GM18858 (cell line): ENCODE results near the gene OAS2.

ENCODE experiments used
- ATAC-seq: cut with Tn5 transposase; IDR thresholded peaks from one replicate; pipeline ENCODE4 v1.9.1; 2021; ENCODE audit not compliant: unreplicated experiment

The OAS2 gene

DNA sequence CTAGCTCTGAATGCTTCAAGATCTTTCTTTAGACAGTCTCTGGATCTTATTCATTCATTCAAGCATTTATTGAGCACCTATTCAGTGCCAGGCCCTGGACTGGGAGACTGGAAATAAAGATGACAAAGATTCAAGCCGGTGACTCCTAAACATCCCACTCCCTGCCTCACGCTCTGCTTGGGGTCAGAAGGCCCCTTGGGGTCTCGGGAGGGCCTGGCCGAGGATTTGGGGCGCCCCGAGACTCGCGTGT, 78.0 kb downstream of the OAS2 start:
- no peak for ATAC-seq

DNA sequence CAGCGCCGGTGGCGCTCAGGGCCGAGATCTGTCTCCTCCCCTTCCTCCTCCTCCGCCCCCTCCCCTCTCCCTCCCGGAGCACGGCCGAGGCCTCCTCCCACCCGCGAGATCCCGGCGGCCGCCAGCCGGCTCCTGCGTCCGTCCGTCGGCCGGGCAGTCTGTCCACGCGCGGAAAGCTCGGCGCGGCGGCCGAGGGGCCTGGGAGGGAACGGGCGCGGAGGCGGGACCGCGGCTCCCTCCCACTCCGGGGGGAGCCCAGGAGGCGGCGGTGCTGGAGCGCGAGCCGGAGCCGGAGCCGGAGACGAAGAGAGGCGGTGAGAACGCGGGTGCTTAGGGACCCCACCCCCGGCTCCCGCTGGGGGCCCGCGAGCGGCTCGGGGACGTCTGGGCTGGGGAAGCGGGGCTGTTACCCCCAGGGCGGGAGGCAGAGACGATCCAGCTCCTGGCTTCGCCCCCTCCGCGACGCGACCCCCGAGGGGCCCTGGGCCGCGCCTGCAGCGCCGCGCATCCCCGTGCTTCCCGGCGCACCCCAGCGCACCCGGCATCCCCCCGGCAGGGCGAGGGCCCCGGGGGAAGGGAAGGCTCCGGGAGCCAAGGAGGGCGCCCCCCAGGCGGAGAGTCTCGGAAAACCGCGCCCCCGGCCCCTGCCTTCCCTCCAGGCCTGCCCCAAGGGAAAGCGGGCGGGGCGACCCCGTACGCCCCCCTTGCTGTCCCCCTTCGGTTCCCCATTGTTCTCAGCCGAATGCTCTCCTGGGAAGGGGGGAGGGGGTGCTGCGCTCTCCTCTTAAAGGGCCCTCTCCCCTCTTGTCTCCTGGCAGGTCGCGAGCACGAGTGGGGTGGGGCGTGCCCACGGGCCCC, 78.5 kb downstream of the OAS2 start, which contains the start of gene DTX1:
Gene DTX1 (plus strand): TSS at position 100 of the 858 bp plus-strand sequence. CDS start 1,463 bp downstream, outside the sequence.
- ATAC-seq, result no peak

- ATAC-seq, result no peak
These were observed 79.5 kb downstream of the OAS2 start for GRCh38 chr12:113057565-113058485.

DNA sequence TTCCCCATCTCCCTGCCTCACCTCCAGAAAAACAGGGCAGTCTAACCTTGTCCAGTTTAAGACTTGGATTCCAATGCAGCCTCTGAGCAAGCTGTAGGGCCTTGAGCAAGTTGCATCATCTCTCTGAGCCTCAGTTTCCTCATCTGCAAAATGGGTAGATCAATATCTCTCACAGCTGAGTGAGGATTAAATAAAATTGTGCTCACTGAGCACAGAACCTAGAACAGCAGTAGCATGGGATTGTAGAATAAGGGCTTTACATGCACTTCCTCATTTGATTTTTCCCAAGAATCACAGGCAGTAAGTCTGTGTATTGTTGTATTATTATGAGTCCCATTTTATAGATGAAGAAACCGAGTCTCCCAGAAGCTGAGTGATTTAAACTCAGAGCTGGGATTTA, 80.2 kb downstream of the OAS2 start:
- no peak for ATAC-seq

GRCh38 chr12:113059071-113059595, 80.8 kb downstream of the OAS2 start:
- ATAC-seq, result no peak

- no peak for ATAC-seq
These were observed 82.1 kb downstream of the OAS2 start for GRCh38 chr12:113060336-113060960.

DNA sequence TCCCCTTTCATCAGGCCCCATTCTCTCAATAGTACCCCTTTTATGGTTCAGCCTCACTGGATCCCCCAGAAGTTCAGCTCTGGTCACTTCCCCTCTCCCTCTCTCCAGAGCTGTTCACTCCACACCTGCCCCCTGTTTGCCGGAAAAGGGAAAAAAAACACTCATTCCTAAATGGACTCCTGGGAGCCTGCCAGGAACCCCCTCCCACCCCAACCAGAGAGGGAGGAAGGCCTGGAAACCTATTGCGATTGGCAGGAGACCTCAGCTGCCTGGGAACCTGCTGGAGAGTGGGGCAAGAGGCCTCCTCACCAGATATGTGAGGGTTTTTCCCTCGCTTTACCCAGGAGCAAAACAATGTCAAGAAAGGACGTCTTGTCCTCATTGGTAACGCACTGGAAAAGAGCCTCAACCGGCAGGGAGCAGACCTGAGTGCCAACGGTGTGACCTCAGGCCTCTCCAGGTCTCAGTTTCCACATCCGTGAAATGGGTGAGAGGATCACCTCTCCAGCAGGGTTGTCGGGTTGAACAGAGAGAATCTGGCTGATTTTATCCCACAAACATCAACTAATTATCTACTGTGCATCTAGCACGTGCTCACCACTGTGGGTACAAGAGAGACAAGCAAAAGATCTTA, 82.9 kb downstream of the OAS2 start:
- ATAC-seq, result no peak
